Ishikawa (cell line): ENCODE measurements around the gene FCHSD2.

ENCODE experiments used
- CEBPB ChIP-seq: IDR thresholded peaks from 2 replicates; pipeline ENCODE4 v1.6.1; 2012
- CREB1 ChIP-seq: IDR thresholded peaks from 2 replicates; pipeline ENCODE4 v1.6.1; 2012; ENCODE audit warnings: low read depth
- EGR1 ChIP-seq: IDR thresholded peaks from 2 replicates; pipeline ENCODE4 v1.6.1; 2012
- EP300 ChIP-seq: IDR thresholded peaks from 2 replicates; pipeline ENCODE4 v1.6.1; 2012; ENCODE audit warnings: borderline replicate concordance
- FOXM1 ChIP-seq: IDR thresholded peaks from 2 replicates; pipeline ENCODE4 v1.6.1; 2012; ENCODE audit warnings: low read depth, borderline replicate concordance
- NFIC ChIP-seq: IDR thresholded peaks from 2 replicates; pipeline ENCODE4 v1.6.1; 2012
- RAD21 ChIP-seq: IDR thresholded peaks from 2 replicates; pipeline ENCODE4 v1.6.1; 2012; ENCODE audit warnings: low read depth
- TAF1 ChIP-seq: IDR thresholded peaks from 2 replicates; pipeline ENCODE4 v1.6.1; 2012; ENCODE audit warnings: low read depth, mild to moderate bottlenecking
- TCF12 ChIP-seq: IDR thresholded peaks from 2 replicates; pipeline ENCODE4 v1.6.1; 2012; ENCODE audit warnings: low read depth
- TEAD4 ChIP-seq: IDR thresholded peaks from 2 replicates; pipeline ENCODE4 v1.6.1; 2012
- YY1 ChIP-seq: IDR thresholded peaks from 2 replicates; pipeline ENCODE4 v1.6.1; 2012; ENCODE audit warnings: low read depth
- ZBTB7A ChIP-seq: IDR thresholded peaks from 2 replicates; pipeline ENCODE4 v1.6.1; 2012; ENCODE audit warnings: low read depth
- TF ChIP-seq, protein P1 (sequence below): IDR thresholded peaks from 2 replicates; pipeline ENCODE4 v1.6.1; 2012
- TF ChIP-seq, protein P2 (sequence below): IDR thresholded peaks from 2 replicates; pipeline ENCODE4 v1.6.1; 2012; ENCODE audit warnings: low read depth, mild to moderate bottlenecking
- TF ChIP-seq, protein P3 (sequence below): IDR thresholded peaks from 2 replicates; pipeline ENCODE4 v1.6.1; 2012

Gene FCHSD2

GRCh38 chr11:72828081-72828567 is 314.0 kb downstream of the FCHSD2 start:
- TF ChIP-seq YY1 (no peak), TEAD4 (no peak), TCF12 (no peak)

DNA sequence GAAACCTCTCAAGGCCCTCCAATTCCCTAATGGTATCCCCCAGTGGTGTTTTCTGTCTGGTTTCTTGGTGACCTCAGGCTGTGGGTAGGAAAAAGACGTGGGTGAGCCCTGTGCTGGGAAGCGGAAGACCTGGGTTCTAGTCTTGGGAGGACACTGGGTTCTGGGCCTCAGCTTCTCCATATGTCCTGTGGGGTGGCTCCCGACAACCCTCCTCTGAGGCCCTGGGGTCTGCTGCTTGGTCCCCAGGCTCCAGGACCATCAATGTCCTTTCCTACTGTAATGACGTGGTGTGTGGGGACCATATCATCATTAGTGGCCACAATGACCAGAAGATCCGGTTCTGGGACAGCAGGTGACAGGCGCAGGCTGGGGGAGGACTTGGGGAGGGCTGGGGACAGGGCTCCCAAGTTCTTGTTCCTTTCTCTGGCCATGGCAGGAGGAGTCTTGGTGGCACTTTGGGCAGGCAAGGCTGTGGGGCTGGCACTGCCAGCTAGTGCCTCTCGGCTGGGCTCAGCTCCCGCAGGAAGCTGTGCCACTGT is 315.1 kb downstream of the FCHSD2 start:
- TF ChIP-seq TAF1 (no peak), NFIC (no peak), TEAD4 (no peak), CREB1 (no peak), TCF12 (no peak), EP300 (no peak), FOXM1 (no peak), CEBPB (no peak), EGR1 (no peak), ZBTB7A (no peak), RAD21 (no peak)
- TF ChIP-seq, protein P1, sequence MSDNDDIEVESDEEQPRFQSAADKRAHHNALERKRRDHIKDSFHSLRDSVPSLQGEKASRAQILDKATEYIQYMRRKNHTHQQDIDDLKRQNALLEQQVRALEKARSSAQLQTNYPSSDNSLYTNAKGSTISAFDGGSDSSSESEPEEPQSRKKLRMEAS = no peak
- TF ChIP-seq, protein P2, sequence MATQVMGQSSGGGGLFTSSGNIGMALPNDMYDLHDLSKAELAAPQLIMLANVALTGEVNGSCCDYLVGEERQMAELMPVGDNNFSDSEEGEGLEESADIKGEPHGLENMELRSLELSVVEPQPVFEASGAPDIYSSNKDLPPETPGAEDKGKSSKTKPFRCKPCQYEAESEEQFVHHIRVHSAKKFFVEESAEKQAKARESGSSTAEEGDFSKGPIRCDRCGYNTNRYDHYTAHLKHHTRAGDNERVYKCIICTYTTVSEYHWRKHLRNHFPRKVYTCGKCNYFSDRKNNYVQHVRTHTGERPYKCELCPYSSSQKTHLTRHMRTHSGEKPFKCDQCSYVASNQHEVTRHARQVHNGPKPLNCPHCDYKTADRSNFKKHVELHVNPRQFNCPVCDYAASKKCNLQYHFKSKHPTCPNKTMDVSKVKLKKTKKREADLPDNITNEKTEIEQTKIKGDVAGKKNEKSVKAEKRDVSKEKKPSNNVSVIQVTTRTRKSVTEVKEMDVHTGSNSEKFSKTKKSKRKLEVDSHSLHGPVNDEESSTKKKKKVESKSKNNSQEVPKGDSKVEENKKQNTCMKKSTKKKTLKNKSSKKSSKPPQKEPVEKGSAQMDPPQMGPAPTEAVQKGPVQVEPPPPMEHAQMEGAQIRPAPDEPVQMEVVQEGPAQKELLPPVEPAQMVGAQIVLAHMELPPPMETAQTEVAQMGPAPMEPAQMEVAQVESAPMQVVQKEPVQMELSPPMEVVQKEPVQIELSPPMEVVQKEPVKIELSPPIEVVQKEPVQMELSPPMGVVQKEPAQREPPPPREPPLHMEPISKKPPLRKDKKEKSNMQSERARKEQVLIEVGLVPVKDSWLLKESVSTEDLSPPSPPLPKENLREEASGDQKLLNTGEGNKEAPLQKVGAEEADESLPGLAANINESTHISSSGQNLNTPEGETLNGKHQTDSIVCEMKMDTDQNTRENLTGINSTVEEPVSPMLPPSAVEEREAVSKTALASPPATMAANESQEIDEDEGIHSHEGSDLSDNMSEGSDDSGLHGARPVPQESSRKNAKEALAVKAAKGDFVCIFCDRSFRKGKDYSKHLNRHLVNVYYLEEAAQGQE = no peak

DNA sequence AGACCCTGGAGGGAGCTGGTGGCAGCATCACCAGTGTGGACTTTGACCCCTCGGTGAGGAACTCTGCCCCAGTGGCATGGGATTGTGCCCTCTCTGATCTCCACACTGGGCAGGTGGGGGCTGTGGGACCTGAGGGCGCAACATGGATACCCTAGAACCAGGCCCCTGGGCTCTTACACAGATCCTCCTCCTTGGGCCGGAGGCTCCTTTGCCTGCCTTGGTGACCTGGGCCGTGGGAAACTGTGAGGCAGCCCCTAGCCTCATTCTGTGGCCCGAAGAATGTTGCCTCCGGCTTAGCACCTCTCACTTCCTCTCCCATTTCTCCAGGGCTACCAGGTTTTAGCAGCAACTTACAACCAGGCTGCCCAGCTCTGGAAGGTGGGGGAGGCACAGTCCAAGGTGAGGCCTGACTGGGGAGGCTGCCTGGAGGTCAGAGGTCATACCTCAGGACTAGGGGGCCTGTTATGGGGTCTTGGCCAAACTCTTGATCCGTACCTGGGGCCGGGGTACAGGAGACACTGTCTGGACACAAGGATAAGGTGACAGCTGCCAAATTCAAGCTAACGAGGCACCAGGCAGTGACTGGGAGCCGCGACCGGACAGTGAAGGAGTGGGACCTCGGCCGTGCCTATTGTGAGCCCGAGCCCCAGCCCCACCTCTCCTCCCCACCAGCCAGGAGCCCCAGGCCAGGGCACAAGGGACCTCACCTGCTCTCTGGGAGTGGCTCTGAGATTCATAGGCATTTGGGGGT is 315.8 kb downstream of the FCHSD2 start:
- no peak for TF ChIP-seq EP300
- no peak for TF ChIP-seq TCF12
- no peak for TF ChIP-seq CEBPB
- no peak for TF ChIP-seq TEAD4
- TF ChIP-seq FOXM1 = no peak
- no peak for TF ChIP-seq RAD21
- no peak for TF ChIP-seq TAF1
- TF ChIP-seq NFIC = no peak
- TF ChIP-seq, protein P2 = no peak
- TF ChIP-seq CREB1 = no peak

- no peak for TF ChIP-seq EGR1
- TF ChIP-seq, protein P1 = no peak
- TF ChIP-seq TEAD4 = no peak
- no peak for TF ChIP-seq ZBTB7A
Measured at GRCh38 chr11:72825661-72826060, 316.5 kb downstream of the FCHSD2 start.

DNA sequence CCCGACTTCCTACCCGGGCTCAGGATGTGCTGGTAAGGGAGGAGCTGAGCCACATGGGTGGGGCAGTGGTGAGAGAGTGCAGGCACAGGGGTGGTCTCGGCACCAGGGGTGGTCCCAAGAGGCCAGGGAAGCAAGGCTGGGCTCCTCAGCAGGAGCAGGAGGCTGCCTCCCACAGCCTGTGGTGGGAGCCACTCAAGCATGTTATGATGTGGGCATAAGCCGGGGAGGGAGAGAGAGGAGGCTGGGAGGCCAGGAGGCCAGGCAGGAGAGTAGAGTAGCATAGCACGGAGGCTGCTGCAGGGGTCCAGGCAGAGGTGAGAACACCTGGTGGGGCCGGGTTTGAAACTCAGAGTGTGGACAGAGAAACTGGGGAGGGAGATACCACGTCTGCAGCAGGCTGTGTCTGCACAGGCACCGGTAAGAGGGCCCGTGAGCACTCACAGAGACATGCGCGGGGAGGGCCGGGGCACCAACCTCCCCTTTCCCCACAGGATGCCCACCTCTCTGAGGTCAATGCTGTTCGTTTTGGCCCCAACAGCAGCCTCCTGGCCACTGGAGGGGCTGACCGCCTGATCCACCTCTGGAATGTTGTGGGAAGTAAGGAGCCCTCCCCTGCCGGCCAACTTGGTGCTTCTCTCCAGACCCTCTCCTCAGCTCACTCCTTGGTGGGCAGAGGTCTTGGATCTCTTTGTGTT is 317.2 kb downstream of the FCHSD2 start:
- TF ChIP-seq, protein P1 = no peak
- TF ChIP-seq TCF12 (no peak), TAF1 (no peak), NFIC (no peak), CEBPB (no peak), EGR1 (no peak), ZBTB7A (no peak), RAD21 (no peak), CREB1 (no peak), YY1 (no peak), TEAD4 (no peak), EP300 (no peak)
- TF ChIP-seq, protein P2 = no peak
- TF ChIP-seq, protein P3, sequence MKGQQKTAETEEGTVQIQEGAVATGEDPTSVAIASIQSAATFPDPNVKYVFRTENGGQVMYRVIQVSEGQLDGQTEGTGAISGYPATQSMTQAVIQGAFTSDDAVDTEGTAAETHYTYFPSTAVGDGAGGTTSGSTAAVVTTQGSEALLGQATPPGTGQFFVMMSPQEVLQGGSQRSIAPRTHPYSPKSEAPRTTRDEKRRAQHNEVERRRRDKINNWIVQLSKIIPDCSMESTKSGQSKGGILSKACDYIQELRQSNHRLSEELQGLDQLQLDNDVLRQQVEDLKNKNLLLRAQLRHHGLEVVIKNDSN = no peak
